Stimulated activated CD8-positive, alpha-beta memory T cell treated with anti-CD3 and anti-CD28 coated beads, Interleukin-2, amount 100 ng/mL, for 48 hours (primary cell): ENCODE data around the gene PIGS.
"Not testable (repeated sequence)": the region's sequence is repeated elsewhere in the genome, so short reads cannot be mapped to it uniquely, and the experiment has no call there.

ENCODE experiments used
- DNase-seq, 2 donors: peaks; one replicate each; pipeline ENCODE4 v3.0.0-alpha.2; 2020; ENCODE audit warnings: low read depth in 2 of 2

PIGS gene

GRCh38 chr17:28529013-28529400, 42.3 kb downstream of the PIGS start:
- no peak for DNase-seq

GRCh38 chr17:28528327-28529012, 42.9 kb downstream of the PIGS start:
- DNase-seq, result no peak

GRCh38 chr17:28527859-28528258, 43.5 kb downstream of the PIGS start:
- DNase-seq, result no peak

- DNase-seq, result no peak
Observed at GRCh38 chr17:28527181-28527681, 44.1 kb downstream of the PIGS start.

- no peak for DNase-seq
Observed at GRCh38 chr17:28526381-28526780, 44.9 kb downstream of the PIGS start.

- no peak for DNase-seq
Observed at GRCh38 chr17:28524476-28525424, 46.6 kb downstream of the PIGS start.

GRCh38 chr17:28523876-28524275, 47.4 kb downstream of the PIGS start:
- DNase-seq, result no peak

- no peak for DNase-seq
Observed at GRCh38 chr17:28523186-28523585, 48.1 kb downstream of the PIGS start.

GRCh38 chr17:28522281-28522680, 49.0 kb downstream of the PIGS start:
- not testable (repeated sequence) for DNase-seq

- no peak for DNase-seq
Observed at GRCh38 chr17:28521311-28522085, 49.8 kb downstream of the PIGS start.

GRCh38 chr17:28520687-28521086, 50.6 kb downstream of the PIGS start:
- DNase-seq, result no peak

- DNase-seq, result no peak
Observed at GRCh38 chr17:28519236-28519635, 52.1 kb downstream of the PIGS start.

GRCh38 chr17:28518578-28518977, 52.7 kb downstream of the PIGS start:
- DNase-seq, result no peak

- no peak for DNase-seq
Observed at GRCh38 chr17:28518132-28518531, 53.2 kb downstream of the PIGS start.

GRCh38 chr17:28515518-28515917, 55.8 kb downstream of the PIGS start:
- no peak for DNase-seq

- DNase-seq, result no peak
Observed at GRCh38 chr17:28514561-28515002, 56.7 kb downstream of the PIGS start.

GRCh38 chr17:28513476-28513875, 57.8 kb downstream of the PIGS start:
- no peak for DNase-seq

- DNase-seq, result no peak
Observed at GRCh38 chr17:28511858-28512461, 59.4 kb downstream of the PIGS start.

- DNase-seq, result no peak
Observed at GRCh38 chr17:28509789-28510188, 61.5 kb downstream of the PIGS start.

- DNase-seq, result no peak
Observed at GRCh38 chr17:28508211-28508724, 63.1 kb downstream of the PIGS start.

- no peak for DNase-seq
Observed at GRCh38 chr17:28507567-28508203, 63.6 kb downstream of the PIGS start.
